ENCODE measurements around the gene DGAT2L6.

GRCh38 chrX:70190225-70190624 lies 12.9 kb downstream of the DGAT2L6 start:
- TF ChIP-seq CTCF (conservative IDR thresholded peaks at IDR 0.05) (no peak), ZFX (IDR thresholded peaks at IDR 0.05) (no peak)

Data from C4-2B (cell line).